HEK293 (cell line): ENCODE data around the gene COP1.

Experiments
- BCL11B ChIP-seq: fragments of 450-650 bp; formaldehyde crosslinking; IDR thresholded peaks from 2 replicates; pipeline ENCODE4 v1.5.1; 2016; ENCODE audit warnings: low read depth, missing biosample characterization, missing genetic modification characterization
- CTCF ChIP-seq: fragments of 450-650 bp; formaldehyde crosslinking; IDR thresholded peaks from 2 replicates; pipeline ENCODE4 v1.5.1; 2016; ENCODE audit warnings: missing biosample characterization, missing genetic modification characterization
- ZFP3 ChIP-seq: fragments of 450-650 bp; formaldehyde crosslinking; IDR thresholded peaks from 2 replicates; pipeline ENCODE4 v1.5.1; 2016; ENCODE audit warnings: low read depth, missing biosample characterization, missing genetic modification characterization
- ZNF114 ChIP-seq: fragments of 450-650 bp; formaldehyde crosslinking; IDR thresholded peaks from 2 replicates; pipeline ENCODE4 v1.5.0; 2017; ENCODE audit warnings: missing biosample characterization, missing genetic modification characterization
- ZNF324 ChIP-seq: fragments of 450-650 bp; formaldehyde crosslinking; IDR thresholded peaks from 2 replicates; pipeline ENCODE4 v1.5.1; 2016; ENCODE audit warnings: missing biosample characterization, missing genetic modification characterization
- ZNF561 ChIP-seq: fragments of 450-650 bp; IDR thresholded peaks from 2 replicates; pipeline ENCODE4 v1.5.1; 2018; ENCODE audit warnings: missing biosample characterization, missing genetic modification characterization, borderline replicate concordance
- TF ChIP-seq, protein P1 (sequence below): fragments of 450-650 bp; formaldehyde crosslinking; conservative IDR thresholded peaks from 2 replicates; pipeline ENCODE4 v1.5.1; 2016; ENCODE audit warnings: low read depth, missing biosample characterization, missing genetic modification characterization

DNA sequence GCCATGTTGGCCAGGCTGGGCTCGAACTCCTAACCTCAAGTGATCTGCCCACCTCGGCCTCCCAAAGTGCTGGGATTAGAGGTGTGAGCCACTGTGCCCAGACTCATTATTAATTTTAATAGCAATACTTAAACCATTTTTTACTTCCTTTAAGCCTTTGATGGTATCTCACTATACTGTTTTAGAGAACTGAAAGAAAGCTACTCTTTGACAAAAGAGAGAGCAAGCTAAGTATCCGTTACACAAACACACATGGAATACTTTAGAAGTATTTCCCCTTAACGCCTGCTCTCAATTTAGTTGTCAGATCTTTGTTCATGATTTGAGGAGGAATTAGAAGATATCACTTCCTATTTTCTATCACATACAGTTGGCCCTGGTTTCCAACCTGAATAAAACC is 189.4 kb downstream of the COP1 start:
- TF ChIP-seq ZNF114 (tag by site-specific recombination) (no peak), ZNF561 (tag by site-specific recombination) (no peak), CTCF (tag by site-specific recombination) (no peak), ZNF324 (tag by site-specific recombination) (no peak), ZFP3 (tag by site-specific recombination) (no peak), BCL11B (tag by site-specific recombination) (no peak)
- TF ChIP-seq, protein P1, sequence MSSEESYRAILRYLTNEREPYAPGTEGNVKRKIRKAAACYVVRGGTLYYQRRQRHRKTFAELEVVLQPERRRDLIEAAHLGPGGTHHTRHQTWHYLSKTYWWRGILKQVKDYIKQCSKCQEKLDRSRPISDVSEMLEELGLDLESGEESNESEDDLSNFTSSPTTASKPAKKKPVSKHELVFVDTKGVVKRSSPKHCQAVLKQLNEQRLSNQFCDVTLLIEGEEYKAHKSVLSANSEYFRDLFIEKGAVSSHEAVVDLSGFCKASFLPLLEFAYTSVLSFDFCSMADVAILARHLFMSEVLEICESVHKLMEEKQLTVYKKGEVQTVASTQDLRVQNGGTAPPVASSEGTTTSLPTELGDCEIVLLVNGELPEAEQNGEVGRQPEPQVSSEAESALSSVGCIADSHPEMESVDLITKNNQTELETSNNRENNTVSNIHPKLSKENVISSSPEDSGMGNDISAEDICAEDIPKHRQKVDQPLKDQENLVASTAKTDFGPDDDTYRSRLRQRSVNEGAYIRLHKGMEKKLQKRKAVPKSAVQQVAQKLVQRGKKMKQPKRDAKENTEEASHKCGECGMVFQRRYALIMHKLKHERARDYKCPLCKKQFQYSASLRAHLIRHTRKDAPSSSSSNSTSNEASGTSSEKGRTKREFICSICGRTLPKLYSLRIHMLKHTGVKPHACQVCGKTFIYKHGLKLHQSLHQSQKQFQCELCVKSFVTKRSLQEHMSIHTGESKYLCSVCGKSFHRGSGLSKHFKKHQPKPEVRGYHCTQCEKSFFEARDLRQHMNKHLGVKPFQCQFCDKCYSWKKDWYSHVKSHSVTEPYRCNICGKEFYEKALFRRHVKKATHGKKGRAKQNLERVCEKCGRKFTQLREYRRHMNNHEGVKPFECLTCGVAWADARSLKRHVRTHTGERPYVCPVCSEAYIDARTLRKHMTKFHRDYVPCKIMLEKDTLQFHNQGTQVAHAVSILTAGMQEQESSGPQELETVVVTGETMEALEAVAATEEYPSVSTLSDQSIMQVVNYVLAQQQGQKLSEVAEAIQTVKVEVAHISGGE (tag by site-specific recombination), result no peak
